GM18498 (cell line): ENCODE results near the gene TNNT3.
"Not testable (repeated sequence)": the region's sequence is repeated elsewhere in the genome, so short reads cannot be mapped to it uniquely, and the experiment has no call there.

Experiments
- ATAC-seq: cut with Tn5 transposase; IDR thresholded peaks from one replicate; pipeline ENCODE4 v1.9.1; 2021; ENCODE audit warnings: mild to moderate bottlenecking, moderate library complexity; ENCODE audit not compliant: unreplicated experiment

TNNT3 gene

DNA sequence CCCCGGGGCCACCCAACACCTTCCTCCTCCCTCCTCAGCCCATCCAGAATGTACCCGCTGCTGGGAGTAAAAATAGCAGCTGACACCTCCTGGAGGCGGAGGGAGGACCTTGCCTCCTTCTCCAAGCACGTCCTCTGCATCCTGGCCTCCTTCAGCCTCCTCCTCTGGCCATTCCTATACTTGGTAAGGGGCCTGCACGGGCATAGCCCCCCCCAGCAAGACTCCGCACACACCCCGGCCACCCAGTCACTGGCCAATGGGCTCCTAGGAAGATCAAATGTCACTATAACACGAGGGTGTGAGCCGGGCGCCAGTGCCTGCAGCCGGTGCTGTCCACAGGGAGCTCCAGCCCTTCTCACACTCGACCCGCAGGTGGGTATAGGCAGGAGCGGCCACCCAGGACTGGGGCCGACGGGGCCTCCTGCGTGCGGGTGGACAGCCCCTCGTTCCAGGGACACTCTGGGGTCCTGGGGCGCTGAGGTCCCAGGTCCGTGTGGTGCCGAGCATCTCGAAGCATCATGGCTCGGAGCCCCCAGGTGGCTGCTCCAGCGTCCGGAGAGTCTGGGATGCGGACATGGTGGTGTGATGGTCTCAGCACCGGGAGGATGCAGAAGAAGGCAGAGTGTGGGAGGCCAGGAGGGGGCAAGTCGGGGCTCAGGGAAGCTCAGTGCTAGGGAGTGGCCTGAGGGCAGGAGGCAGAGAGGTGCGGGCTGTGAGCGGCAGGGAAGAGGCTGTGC, at the start of gene TNNT3:
Gene TNNT3 (plus strand): TSS at position 313 of the 737 bp plus-strand sequence. CDS start 3,172 bp downstream, outside the sequence.
- ATAC-seq = no peak

DNA sequence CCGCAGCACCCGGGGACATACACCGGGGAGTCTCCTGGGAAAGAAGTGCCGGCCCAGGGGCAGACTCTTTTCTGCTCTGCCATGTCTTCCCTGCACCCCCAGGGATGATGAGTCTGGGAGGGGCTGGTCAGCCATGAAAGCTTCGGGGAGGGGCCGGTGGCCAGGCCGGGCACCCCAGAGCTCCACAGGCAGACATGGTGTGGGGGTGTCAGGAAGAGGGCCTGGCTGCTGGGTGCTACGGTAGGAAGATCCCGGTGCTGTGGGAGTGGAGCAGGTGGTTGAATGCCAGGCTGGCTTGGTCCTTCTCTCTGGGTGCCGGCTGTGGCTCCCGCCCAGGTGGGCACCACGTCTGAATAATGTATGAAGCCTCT, 49.2 kb upstream of the TNNT3 start:
- no peak for ATAC-seq

GRCh38 chr11:1870721-1871466, 48.6 kb upstream of the TNNT3 start:
- no peak for ATAC-seq

DNA sequence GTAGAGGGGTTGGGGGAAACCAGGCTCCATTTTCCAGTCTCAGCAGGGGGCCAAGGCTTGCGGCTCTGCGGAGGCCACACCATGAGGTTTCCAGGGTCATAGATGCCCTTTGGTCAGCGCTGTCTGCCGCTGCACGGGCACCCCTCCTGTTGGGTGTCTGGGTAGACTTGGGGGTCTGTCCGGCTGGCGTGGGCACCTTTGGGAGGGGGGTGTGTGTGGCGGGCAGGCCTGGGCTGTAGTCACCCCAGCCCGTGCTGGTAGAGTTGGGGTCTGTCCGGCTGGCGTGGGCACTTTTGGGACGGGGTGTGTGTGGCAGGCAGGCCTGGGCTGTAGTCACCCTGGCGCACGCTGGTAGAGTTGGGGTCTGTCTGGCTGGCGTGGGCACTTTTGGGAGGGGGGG, 48.0 kb upstream of the TNNT3 start:
- ATAC-seq = no peak

GRCh38 chr11:1872267-1872985, 47.1 kb upstream of the TNNT3 start:
- no peak for ATAC-seq

DNA sequence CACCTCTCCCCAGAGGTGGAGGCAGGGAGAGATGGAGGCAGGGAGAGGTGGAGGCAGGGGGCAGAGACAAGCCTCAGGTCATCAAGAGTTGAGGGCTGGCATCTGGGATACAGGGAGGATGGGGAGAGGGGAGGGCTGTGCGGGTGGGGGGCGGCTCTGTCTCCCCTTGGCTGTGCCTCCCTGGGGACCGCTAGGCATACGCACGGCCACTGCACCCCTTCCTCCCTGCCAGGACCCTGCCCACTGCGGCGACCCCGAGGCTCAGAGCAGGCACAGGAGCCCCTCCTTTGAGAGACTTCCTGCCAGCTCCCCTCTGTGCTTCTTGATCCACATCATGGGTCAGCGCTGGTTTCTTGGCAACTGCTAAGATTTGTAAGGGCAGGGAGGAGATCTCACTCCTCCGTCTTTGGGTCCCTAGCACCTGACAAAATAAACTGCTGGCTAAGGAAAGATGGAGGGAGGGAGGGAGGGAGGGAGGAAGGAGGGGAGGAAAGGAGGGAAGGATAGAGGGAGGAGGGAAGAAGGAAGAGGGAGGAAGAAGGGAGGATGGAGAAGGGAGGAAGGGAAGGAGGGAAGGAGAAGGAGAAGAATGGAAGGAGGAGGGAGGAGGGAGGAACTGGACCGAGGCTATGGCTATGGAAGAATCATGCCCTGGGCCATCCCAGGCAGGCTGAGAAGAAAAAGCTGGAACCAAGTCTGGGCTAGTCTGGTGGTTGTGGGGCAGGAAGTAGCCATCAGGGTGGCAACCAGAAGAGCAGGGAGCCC, 46.3 kb upstream of the TNNT3 start:
- no peak for ATAC-seq

GRCh38 chr11:1873813-1874150, 45.7 kb upstream of the TNNT3 start:
- ATAC-seq = not testable (repeated sequence)

- not testable (repeated sequence) for ATAC-seq
These were observed 44.9 kb upstream of the TNNT3 start for GRCh38 chr11:1874441-1875092.

GRCh38 chr11:1875093-1875850, 44.2 kb upstream of the TNNT3 start:
- no peak for ATAC-seq

- ATAC-seq = not testable (repeated sequence)
These were observed 43.6 kb upstream of the TNNT3 start for GRCh38 chr11:1875851-1876301.

GRCh38 chr11:1876361-1877063, 43.0 kb upstream of the TNNT3 start:
- ATAC-seq = no peak

- no peak for ATAC-seq
These were observed 42.0 kb upstream of the TNNT3 start for GRCh38 chr11:1877211-1878136.

- no peak for ATAC-seq
These were observed 41.1 kb upstream of the TNNT3 start for GRCh38 chr11:1878137-1879031.

DNA sequence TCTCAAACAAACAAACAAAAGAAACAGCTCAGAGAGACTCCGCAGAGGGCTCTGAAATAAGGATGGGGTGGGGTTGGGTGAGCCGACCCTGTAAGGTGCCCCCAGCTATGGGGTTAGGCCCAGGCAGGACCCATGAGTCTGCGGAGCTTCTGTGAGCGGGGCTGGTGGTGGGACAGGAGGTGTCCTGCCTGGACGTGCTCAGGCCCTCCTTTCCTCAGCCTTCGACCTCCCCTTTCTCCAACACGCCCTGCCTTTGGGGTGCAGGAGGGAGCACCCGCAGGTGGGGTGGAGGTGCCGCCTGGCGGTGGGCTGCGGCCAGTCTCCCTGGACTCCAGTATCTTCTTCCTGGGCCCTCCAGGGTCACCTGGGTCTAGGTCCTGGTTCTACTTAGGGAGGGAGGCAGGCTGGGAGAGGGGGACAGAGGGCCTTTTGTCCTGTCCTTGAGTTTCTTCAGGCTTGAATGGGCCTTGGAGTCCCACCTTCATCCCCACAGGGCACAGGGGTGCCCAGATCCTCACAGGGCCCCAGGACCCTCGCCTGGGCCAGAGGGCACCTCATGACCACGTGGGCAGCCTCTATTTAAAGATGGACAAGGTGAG, 40.1 kb upstream of the TNNT3 start:
- no peak for ATAC-seq

- no peak for ATAC-seq
These were observed 39.4 kb upstream of the TNNT3 start for GRCh38 chr11:1879941-1880720.
